GM21825 (cell line): ENCODE measurements around the gene NSUN4.
"Not testable (repeated sequence)": the region's sequence is repeated elsewhere in the genome, so short reads cannot be mapped to it uniquely, and the experiment has no call there.

ENCODE experiments used
- ATAC-seq: cut with Tn5 transposase; IDR thresholded peaks from one replicate; pipeline ENCODE4 v1.9.1; 2021; ENCODE audit warnings: mild to moderate bottlenecking, moderate library complexity; ENCODE audit not compliant: unreplicated experiment

Gene NSUN4

DNA sequence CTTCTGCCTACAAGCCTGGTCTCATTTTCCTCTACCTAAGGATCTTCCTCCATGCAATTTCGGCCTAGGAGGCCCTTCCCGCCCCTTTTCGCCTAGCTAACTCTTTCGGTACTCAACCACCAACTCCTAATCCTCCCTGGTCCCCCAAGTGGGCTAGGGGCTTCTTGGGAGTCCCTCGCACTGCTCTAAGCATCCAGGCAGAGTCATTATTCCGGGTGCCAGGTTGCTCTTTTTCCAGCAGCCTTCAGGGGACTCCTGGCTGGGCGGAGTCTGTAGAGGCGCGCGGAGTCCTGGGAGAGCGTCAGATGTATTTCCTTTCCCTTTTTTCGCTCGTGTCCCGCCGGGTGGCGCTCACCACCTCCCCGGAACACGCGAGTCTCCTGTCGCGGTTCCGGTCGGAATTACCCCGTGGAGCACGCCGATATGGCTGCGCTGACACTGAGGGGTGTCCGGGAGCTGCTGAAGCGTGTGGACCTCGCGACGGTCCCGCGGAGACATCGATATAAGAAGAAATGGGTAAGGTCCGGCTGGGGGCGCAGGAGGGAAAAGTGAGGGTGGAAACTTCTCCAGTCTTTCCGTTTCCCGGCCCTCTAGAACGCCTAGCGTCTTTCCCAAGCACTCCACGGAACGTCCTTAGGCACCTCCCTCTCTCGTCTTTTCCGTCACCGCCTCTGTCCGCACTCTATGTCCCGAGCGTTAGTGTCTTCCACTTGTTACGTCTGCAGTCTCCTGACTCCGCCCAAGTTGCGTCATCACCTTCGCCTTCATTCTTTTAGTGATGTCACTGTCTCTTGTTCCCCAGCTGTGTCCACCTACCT, at the start of gene NSUN4:
NSUN4 (plus strand) TSS at position 404 of the 818 bp plus-strand sequence; CDS start at position 424, 20 bp downstream.
- ATAC-seq = peak; percentile 83

DNA sequence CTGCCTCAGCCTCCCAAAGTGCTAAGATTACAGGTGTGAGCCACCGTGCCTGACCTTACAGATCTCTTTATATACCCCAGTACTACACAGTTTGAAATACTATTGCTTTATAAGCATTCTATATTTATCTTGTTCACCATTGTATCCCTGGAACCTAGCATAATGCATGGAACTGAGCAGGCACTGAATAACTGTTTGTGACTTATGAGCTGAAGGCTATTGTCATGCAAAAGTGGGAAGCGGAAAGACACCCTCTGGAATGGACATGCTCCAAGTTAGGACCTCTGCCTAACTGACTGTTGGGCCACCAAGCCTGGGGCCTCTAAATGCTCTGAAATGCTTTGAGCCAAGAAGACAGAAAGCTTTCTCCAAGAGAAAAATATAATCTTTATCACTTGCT, 45.3 kb upstream of the NSUN4 start:
- no peak for ATAC-seq

DNA sequence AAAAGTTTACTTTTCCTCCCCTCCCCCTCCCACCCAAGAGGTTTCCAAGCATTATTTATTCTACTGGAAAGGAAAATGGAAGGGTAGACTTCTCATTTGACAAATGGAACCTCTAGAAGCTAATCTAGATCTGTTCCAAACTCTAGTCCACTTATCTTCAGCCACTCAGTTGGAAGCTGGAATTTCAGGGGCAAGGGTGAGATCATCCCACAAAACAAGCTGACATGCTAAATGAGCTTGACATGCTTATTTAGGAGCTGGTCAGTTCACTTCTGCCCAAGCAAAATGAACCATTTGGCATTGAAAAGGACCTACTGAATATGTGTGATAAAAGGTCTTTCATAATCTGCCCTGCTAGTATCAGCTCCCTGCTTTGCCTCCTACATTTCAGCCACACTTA, 42.2 kb upstream of the NSUN4 start:
- ATAC-seq = no peak

DNA sequence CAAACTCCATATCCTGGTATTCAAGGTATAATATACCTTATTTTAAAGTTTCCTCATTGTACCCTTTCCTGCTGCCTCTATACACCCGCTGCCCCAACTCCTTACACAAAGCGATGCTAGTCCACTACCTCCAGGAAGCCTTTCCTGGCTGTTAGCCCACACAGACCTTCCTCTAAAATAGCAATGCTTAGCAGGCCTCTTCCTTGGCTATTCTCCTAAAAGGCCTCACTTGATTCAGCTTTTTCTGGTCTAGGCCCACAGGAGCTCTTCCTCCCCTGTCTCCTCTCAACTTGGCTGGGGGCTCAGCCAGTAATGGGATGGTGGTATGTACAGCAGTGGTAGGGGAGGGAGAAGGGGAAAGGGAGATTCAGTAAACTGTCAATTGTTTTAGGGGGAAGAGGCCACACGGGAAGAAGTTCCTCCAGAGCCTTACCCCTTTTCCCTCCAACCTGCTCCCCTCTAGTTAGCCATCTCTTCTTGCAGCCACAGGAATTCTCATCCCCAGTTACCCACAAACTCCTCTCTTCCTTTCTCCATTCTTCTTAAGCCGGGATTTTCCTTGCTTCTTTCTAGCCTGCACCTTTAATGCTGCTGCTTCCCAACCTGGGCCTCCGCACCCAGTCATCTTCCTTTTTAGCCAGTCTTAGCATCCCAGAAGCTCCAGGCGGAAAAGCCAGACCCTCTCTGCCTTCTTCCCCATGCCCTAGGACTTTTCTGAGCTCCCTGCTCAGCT, 39.8 kb upstream of the NSUN4 start:
- no peak for ATAC-seq

DNA sequence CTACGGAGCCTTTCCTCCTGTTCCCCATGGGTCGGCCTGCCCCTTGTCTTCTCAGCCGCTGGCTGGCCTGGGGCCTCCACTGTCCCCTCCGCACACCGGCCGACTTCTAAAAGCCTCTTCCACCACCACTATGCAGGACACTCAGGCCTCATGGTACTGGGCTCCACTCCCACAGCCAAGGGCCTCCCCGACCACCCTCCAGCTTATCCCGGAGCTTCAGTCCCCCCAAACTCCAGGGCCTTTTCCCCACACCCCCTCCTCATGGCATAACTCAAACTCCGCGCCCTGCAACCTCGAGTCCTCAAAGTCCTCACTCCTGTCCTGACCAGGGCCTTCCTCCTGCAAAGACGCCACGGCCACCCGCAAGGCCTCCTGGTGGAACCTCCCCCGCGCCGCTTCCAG, 39.2 kb upstream of the NSUN4 start:
- no peak for ATAC-seq

DNA sequence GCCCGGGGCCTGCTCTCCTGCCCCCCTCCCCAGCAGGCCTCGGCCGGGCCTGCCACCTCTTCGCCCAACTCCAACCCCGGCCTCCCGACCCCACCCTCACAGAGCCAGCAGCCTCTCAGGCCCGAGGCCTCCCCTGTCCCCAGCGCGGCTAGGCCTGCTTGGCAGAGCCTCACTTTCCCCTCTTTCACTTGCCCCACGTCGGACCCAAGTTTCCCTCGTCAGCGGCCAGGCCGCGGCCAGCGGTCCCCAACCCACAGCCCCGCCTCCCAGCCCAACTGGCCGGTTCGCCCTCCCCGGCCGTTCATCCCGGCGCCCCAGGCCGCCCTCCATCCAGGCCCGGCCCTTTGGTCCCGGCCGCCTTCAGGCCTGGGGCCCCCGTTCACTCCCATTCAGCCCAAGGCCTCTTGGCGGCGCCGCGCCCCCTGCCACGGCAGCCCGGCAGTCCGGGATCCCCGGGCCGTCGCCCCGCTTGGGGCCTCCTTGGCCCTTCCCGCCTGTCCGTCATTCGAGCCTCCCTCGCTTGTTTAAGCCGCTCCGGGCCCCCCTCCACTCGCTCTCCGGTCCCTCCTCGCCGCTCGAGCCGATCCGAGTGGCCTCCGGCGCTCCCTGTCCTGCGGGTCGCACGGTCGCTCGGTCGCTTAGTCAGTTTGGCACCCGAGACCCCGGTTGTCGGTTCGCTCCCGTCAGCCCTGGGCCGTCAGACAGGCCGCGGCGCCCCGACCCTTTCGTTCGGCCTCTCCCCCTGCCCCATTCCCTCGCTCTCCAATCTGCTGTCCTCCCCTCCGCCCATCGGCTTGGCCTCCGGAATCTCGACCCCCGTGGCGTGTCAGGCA, 38.6 kb upstream of the NSUN4 start:
- ATAC-seq = peak; percentile 31

DNA sequence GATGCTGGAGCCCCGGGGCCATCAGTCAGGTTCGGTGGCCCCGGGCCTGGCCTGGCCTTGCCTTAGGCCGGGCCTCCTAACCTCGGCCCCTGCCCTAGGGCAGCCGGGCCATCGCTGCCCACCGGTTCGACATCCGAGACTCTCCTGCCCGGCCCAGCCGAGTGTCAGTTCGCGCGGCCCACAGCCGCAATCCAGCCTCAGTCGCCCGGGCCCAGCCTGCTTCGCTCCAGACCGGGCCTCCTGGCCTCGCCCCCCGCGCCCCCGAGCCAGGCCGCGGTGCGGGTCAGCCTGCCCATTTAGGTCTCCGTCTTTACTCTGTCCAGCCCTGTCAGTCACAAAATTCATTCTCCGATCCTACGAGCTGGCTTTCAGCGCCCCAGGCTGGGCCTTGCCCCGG, 38.0 kb upstream of the NSUN4 start:
- peak; percentile 6 for ATAC-seq

DNA sequence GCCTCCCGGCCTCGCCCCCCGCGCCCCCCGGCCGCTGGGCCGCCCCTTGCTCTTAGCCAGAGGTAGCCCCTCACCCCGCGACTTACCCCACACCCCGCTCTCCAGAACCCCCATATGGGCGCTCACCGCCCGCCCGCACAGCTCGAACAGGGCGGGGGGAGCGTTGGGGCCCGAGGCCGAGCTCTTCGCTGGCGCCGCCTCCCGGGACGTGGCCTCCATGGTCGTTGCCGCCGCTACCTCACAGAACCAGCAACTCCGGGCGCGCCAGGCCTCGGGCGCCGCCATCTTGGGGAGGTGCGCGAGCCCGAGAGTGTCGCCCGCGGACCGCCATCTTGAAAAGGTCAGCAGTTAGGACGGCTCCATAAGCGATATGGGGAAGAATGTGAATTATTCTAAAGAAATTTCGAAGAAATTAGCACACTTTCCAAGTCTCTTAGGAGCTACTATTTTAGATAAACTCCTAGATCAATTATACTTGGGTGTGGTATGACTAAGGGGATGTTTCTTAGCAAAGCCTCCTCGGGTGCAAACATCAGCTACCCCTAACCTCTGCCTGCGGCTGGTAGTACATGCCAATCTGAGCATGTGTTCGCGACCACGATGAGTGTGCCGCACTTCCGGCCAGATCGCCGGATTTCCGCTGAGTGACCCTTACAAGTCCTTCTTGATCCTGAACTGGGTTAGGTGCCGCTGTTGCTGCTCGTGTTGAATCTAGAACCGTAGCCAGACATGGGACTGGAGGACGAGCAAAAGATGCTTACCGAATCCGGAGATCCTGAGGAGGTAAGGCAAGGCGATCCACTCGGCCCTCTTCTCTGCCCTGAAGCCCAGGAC, 37.4 kb upstream of the NSUN4 start, which contains the start of the genes LRRC41 and UQCRH:
LRRC41 (minus strand) TSS at position 579 of the 834 bp plus-strand sequence; CDS start at position 285, 294 bp downstream.
UQCRH (plus strand) TSS at position 661 of the 834 bp plus-strand sequence; CDS start at position 730, 69 bp downstream.
- peak; percentile 75 for ATAC-seq

DNA sequence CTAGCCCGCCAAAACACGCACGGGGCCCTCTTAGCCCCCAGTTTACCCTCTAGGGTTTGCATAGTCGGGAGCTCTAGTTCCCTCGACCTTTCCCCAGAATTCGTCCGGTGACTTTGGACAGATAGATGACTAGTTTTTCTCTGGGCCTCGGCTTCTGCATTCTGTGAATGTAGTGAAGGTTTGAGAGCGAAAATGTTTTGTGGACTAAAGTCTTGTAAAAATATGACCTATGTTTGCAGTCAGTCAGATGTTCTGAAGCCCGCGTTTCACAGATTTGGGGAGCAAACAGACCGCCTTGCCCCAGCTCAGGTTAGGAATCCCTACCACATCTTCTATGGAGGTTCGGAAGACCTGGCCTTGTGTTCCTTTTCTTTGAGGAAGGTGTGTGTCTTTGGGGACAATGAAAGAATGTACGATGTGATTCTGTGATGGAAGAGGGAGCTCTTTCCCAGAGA, 36.7 kb upstream of the NSUN4 start:
- ATAC-seq = no peak

DNA sequence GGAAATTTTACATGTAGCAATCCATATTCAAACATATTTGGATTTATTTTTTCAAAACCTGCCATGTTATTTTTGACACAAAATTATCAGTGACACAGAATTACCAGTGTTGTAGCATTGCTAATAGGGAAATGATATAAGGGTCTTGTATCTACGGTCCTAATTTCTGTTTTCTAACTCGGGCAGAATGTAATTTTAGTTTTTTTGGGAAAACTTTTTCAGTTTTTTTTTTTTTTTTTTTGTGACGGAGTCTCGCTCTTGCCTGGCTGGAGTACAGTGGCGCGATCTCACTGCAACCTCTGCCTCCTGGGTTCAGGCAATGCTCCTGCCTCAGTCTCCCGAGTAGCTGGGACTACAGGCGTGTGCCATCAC, 34.5 kb upstream of the NSUN4 start:
- ATAC-seq = no peak

DNA sequence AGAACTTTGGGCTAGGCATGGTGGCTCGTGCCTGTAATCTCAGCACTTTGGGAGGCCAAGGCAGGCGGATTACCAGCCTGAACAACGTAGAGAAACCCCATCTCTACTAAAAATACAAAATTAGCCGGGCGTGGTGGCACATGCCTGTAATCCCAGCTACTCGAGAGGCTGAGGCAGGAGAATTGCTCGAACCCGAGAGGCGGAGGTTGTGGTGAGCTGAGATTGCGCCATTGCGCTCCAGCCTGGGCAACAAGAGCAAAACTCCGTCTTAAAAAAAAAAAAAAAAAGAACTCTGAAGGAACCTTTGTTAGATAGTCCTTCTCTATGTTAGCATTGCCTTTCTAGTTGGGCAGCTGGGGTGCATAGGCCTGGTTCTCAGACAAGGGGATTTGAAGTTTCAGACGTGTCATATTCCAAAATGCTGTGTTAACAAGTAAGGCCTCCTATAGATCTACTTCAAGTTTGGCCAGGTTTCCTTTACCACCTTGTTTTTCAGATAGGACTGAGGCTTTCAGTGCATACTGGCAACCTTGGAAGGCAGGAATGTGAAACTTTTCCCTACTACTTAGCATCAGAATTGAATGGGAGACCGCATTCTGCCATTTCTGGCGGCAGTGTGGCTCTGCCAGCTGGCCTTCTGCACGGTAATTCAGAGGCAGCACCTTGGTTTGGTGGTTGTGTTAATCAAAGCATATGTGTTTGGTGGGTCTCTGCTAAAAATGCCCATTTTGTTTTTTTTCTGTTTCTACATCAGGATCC, 31.0 kb upstream of the NSUN4 start:
- no peak for ATAC-seq

DNA sequence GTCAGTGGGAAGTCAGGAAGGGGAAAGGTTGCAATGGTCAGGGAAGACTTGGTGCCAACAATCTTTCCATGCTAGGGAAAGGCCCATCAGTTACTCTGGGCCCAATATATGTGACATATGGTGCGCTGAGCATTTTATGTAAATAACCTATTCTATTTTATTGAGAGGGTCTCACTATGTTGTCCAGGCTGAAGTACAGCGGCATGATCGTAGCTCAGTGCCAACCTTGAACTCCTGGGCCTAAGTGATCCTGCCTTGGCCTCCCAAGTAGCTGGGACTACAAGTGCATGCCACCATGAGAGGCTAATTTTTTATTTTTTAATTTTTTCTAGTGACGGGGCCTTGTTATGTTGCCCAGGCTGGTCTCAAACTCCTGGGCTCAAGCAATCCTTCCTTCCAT, 30.3 kb upstream of the NSUN4 start:
- ATAC-seq = no peak

DNA sequence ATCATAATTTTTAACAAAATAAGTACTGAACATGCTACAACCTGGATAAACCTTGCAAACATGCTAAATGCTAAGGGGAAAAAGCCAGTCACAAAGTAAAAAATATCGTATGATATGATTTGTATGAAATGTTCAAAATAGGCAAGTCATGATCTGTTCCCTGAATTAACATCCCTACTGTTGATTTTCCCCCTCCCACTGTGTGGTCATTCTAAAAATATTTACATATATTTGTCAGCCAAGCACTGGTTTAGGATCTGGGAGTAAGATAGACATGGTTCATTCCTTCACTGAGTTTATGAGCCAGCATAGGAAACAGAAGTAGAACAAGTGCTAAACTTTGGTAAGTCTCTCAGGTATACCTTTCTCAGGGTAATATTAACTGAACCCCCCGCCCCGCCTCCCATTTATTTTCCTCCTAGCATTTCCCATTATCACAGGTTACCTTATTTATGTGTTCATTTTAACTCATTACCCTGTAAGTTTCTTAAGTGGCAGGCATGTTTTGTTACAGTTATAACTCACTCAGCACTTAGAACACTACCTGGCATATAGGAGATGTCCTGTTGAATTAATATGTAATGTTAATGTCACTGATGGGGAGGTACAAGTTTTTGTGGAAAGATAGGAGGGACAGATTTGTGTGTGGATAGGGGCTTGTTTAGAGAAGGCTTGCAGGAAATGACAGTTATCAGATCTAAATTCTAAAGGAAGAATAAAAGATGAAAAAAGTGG, 24.8 kb upstream of the NSUN4 start:
- no peak for ATAC-seq

DNA sequence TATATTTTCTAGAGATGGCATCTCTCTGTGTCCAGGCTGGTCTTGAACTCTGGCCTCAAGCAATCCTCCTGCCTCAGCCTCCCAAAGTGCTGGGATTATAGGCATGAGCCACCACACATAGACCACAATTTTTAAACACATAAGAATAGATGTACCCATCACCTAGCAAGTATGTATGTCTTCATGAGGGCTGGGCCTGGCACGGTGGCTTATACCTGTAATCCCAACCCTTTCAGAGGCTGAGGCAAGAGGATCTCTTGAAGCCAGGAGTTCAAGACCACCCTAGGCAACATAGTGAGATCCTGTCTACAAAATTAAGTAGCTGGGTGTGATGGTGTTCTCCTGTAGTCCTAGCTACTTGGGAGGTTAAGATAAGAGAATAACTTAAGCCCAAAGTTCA, 23.3 kb upstream of the NSUN4 start:
- no peak for ATAC-seq

DNA sequence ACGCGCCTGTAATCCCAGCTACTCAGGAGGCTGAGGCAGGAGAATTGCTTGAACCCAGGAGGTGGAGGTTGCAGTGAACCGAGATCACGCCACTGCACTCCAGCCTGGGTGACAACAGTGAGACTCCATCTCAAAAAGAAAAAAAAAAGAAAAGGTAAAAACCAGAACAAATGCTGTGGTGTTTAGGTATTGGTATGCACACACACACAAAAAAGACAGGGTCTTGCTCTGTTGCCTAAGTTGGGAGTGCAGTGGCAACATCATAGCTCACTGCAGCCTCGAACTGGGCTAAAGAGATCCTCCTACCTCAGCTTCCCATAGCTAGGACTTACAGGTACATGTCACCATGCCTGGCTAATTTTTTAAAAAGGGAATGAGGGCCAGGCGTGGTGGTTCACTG, 21.3 kb upstream of the NSUN4 start:
- ATAC-seq = not testable (repeated sequence)

DNA sequence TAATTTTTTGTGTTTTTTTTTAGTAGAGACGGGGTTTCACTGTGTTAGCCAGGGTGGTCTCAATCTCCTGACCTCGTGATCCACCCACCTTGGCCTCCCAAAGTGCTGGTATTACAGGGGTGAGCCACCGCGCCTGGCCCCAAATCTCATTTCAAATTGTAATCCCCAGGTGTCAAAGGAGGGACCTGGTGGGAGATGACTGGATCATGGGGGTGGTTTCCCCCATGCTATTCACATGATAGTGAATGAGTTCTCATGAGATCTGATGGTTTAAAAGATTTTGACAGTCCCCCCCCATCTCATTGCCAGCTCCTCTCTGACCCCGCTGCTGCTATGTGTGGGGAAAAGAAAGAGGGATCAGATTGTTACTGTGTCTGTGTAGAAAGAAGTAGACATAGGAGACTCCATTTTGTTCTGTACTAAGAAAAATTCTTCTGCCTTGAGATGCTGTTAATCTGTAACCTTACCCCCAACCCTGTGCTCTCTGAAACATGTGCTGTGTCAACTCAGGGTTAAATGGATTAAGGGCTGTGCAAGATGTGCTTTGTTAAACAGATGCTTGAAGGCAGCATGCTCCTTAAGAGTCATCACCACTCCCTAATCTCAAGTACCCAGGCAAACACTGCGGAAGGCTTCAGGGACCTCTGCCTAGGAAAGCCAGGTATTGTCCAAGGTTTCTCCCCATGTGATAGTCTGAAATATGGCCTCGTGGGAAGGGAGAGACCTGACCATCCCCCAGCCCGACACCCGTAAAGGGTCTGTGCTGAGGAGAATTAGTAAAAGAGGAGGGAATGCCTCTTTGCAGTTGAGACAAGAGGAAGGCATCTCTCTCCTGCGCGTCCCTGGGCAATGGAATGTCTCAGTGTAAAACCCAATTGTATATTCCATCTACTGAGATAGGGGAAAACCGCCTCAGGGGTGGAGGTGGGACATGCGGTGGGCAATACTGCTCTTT, 20.4 kb upstream of the NSUN4 start:
- not testable (repeated sequence) for ATAC-seq

DNA sequence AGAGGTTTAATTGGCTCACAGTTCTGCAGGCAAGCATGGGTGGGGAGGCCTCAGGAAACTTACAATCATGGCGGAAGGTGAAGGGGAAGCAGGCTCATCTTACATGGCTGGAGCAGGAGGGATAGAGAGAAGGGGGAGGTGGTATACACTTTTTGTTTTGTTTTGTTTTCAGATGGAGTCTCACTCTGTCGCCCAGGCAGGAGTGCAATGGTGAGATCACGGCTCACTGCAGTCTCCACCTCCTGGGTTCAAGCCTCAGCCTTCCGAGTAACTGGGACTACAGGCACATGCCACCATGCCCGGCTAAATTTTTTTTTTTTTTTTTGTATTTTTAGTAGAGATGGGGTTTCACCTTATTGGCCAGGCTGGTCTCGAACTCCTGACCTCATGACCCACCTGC, 18.4 kb upstream of the NSUN4 start:
- not testable (repeated sequence) for ATAC-seq
